ENCODE data around the gene OSBPL2. TPM values are rescaled to one million over a fixed set of nuclear protein-coding genes. Genes with fewer than 3 reads are reported as not detected.

The OSBPL2 gene
- total and polyA plus RNA-seq, 2 experiments from 2014 or later: 16.6 to 31.2 TPM

- no peak overlapping the region for H3K4me2 ChIP-seq
- no peaks in the 10 kb centered on the region for H3K4me1 ChIP-seq (ENCODE audit: insufficient read depth)
- no peaks in the 10 kb centered on the region for H3K9me2 ChIP-seq (ENCODE audit: insufficient read depth)
- H3K36me3 ChIP-seq (ENCODE audit: insufficient read depth): no peaks in the 10 kb centered on the region; the same call in none of the 2 replicates
- no peak for TF ChIP-seq CREB1 (CRISPR knock-in tag; IDR thresholded peaks at IDR 0.05; ENCODE audit: low read depth)
- H3K9me3 Mint-ChIP-seq: no peaks in the 10 kb centered on the region
- H3K27me3 Mint-ChIP-seq (ENCODE audit: insufficient read depth, low read depth, poor library complexity): peaks cover 3% of the 10 kb centered on the region
- no peaks in the 10 kb centered on the region for H3K79me2 ChIP-seq (replicated peaks; ENCODE audit: insufficient read depth)
- ATAC-seq (no peak), DNase-seq (ENCODE audit: low spot score) (no peak)
- H3K36me3 Mint-ChIP-seq (ENCODE audit: low read depth): peaks cover 29% of the 10 kb centered on the region
- H3K27ac ChIP-seq (ENCODE audit: low read depth): no peak overlapping the region
- no peaks in the 10 kb centered on the region for H3K27me3 ChIP-seq (ENCODE audit: insufficient read depth)
- no peak overlapping the region for H3K27ac Mint-ChIP-seq
- H3K4me1 Mint-ChIP-seq: no peaks in the 10 kb centered on the region
- H3K4me3 Mint-ChIP-seq: no peak overlapping the region
- H3F3A ChIP-seq (replicated peaks; ENCODE audit: low read depth): no peaks in the 10 kb centered on the region
- no peak overlapping the region for H2AFZ ChIP-seq
- H3K4me3 ChIP-seq: no peak overlapping the region
- H4K20me1 ChIP-seq (replicated peaks; ENCODE audit: insufficient read depth): no peaks in the 10 kb centered on the region; the same call in 1 of the 2 replicates
These were observed 42.6 kb upstream of the OSBPL2 start for GRCh38 chr20:62195736-62196135.

GRCh38 chr20:62196286-62196685, 42.0 kb upstream of the OSBPL2 start:
- Mint-ChIP-seq H3K27ac (no peak overlapping the region), H3K4me1 (no peaks in the 10 kb centered on the region), H3K4me3 (no peak overlapping the region), H3K36me3 (ENCODE audit: low read depth) (peaks cover 32% of the 10 kb centered on the region), H3K27me3 (ENCODE audit: insufficient read depth, low read depth, poor library complexity) (peaks cover 3% of the 10 kb centered on the region), H3K9me3 (no peaks in the 10 kb centered on the region)
- Histone ChIP-seq H3K27me3 (ENCODE audit: insufficient read depth) (no peaks in the 10 kb centered on the region), H3K79me2 (replicated peaks; ENCODE audit: insufficient read depth) (no peaks in the 10 kb centered on the region), H3K4me3 (no peak overlapping the region), H3F3A (replicated peaks; ENCODE audit: low read depth) (no peaks in the 10 kb centered on the region), H4K20me1 (replicated peaks; ENCODE audit: insufficient read depth) (no peaks in the 10 kb centered on the region; the same call in 1 of the 2 replicates), H3K4me2 (no peak overlapping the region), H3K4me1 (ENCODE audit: insufficient read depth) (no peaks in the 10 kb centered on the region), H3K27ac (ENCODE audit: low read depth) (no peak overlapping the region), H3K36me3 (ENCODE audit: insufficient read depth) (no peaks in the 10 kb centered on the region; the same call in none of the 2 replicates), H3K9me2 (ENCODE audit: insufficient read depth) (no peaks in the 10 kb centered on the region), H2AFZ (no peak overlapping the region)
- DNase-seq (ENCODE audit: low spot score) (no peak), ATAC-seq (no peak)
- TF ChIP-seq ZNF114 (CRISPR knock-in tag; IDR thresholded peaks at IDR 0.05) (no peak), STAT1 (IDR thresholded peaks at IDR 0.05; ENCODE audit: unreplicated experiment) (no peak), ZNF462 (CRISPR knock-in tag; IDR thresholded peaks at IDR 0.05) (no peak), ZNF331 (CRISPR knock-in tag; IDR thresholded peaks at IDR 0.05; ENCODE audit: low read depth) (no peak), CREB1 (CRISPR knock-in tag; IDR thresholded peaks at IDR 0.05; ENCODE audit: low read depth) (no peak), JUNB (IDR thresholded peaks at IDR 0.05; ENCODE audit: unreplicated experiment) (no peak), POLR2AphosphoS5 (IDR thresholded peaks at IDR 0.05; ENCODE audit: low read depth) (no peak)
- TF ChIP-seq, protein P1, sequence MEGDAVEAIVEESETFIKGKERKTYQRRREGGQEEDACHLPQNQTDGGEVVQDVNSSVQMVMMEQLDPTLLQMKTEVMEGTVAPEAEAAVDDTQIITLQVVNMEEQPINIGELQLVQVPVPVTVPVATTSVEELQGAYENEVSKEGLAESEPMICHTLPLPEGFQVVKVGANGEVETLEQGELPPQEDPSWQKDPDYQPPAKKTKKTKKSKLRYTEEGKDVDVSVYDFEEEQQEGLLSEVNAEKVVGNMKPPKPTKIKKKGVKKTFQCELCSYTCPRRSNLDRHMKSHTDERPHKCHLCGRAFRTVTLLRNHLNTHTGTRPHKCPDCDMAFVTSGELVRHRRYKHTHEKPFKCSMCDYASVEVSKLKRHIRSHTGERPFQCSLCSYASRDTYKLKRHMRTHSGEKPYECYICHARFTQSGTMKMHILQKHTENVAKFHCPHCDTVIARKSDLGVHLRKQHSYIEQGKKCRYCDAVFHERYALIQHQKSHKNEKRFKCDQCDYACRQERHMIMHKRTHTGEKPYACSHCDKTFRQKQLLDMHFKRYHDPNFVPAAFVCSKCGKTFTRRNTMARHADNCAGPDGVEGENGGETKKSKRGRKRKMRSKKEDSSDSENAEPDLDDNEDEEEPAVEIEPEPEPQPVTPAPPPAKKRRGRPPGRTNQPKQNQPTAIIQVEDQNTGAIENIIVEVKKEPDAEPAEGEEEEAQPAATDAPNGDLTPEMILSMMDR (conservative IDR thresholded peaks at IDR 0.05; ENCODE audit: low read depth in 2 of 2): no peak
- TF ChIP-seq, protein P2, sequence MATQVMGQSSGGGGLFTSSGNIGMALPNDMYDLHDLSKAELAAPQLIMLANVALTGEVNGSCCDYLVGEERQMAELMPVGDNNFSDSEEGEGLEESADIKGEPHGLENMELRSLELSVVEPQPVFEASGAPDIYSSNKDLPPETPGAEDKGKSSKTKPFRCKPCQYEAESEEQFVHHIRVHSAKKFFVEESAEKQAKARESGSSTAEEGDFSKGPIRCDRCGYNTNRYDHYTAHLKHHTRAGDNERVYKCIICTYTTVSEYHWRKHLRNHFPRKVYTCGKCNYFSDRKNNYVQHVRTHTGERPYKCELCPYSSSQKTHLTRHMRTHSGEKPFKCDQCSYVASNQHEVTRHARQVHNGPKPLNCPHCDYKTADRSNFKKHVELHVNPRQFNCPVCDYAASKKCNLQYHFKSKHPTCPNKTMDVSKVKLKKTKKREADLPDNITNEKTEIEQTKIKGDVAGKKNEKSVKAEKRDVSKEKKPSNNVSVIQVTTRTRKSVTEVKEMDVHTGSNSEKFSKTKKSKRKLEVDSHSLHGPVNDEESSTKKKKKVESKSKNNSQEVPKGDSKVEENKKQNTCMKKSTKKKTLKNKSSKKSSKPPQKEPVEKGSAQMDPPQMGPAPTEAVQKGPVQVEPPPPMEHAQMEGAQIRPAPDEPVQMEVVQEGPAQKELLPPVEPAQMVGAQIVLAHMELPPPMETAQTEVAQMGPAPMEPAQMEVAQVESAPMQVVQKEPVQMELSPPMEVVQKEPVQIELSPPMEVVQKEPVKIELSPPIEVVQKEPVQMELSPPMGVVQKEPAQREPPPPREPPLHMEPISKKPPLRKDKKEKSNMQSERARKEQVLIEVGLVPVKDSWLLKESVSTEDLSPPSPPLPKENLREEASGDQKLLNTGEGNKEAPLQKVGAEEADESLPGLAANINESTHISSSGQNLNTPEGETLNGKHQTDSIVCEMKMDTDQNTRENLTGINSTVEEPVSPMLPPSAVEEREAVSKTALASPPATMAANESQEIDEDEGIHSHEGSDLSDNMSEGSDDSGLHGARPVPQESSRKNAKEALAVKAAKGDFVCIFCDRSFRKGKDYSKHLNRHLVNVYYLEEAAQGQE (IDR thresholded peaks at IDR 0.05; ENCODE audit: unreplicated experiment): no peak

Measured in GM23338 (cell line).